B cell (primary cell): ENCODE measurements around the gene GLIS2. TPM values are rescaled to one million over a fixed set of nuclear protein-coding genes. Genes with fewer than 3 reads are reported as not detected.

Experiments used
- ATAC-seq: fragments of 200-7000 bp; cut with Tn5 transposase; one replicate; pipeline ENCODE4 v1.10.0; 2021; ENCODE audit warnings: low read depth, mild to moderate bottlenecking, moderate number of reproducible peaks, moderate library complexity
- CTCF ChIA-PET: fragments of 350-600 bp; sonication (Branson Sonifier 250); formaldehyde crosslinking; loops from one replicate; lab custom pipeline; 2021; ENCODE audit warnings: antibody characterized with exemption, inconsistent platforms; lab: Charles Lee
- POLR2A ChIA-PET: fragments of 350-600 bp; sonication (Branson Sonifier 250); formaldehyde crosslinking; loops from one replicate; lab custom pipeline; 2021; ENCODE audit warnings: antibody characterized with exemption; lab: Charles Lee
- DNase-seq: peaks from one replicate; pipeline ENCODE4 v3.0.0; 2013
- H2AFZ ChIP-seq: 2 replicates; pipeline ENCODE4 v1.6.1; 2012; ENCODE audit warnings: mild to moderate bottlenecking, low read depth, low read length; ENCODE audit not compliant: insufficient read depth, poor library complexity, severe bottlenecking
- H3K27ac ChIP-seq, 2 donors: 1 replicate in 1 of 2; 2 replicates in 1 of 2; pipeline ENCODE4 v1.5.1; 2012 to 2013; ENCODE audit warnings: low read length in 2 of 2, mild to moderate bottlenecking in 2 of 2, moderate library complexity in 1 of 2
- H3K27me3 ChIP-seq, 4 experiments: fragments of 200-600 bp in 1 of 4; sonication (generic) in 1 of 4; replicated peaks in 1 of 4; 1 replicate in 2 of 4; 2 replicates in 2 of 4; pipeline versions ENCODE4 v1.6.1 to v1.7.0; 2013 to 2016; ENCODE audit warnings: low read length in 3 of 4, mild to moderate bottlenecking in 2 of 4, mixed read lengths in 1 of 4, moderate library complexity in 1 of 4; ENCODE audit not compliant: insufficient read depth in 4 of 4, control insufficient read depth in 3 of 4; ENCODE audit errors: control extremely low read depth in 1 of 4
- H3K36me3 ChIP-seq, 2 experiments: replicated peaks in 1 of 2; 1 replicate in 1 of 2; 2 replicates in 1 of 2; pipeline versions ENCODE4 v1.6.1 to v1.7.1; 2013; ENCODE audit warnings: low read length in 1 of 2; ENCODE audit not compliant: insufficient read depth in 2 of 2, control insufficient read depth in 1 of 2; ENCODE audit errors: control extremely low read depth in 1 of 2, extremely low read depth in 1 of 2
- H3K4me1 ChIP-seq, 2 donors: fragments of 200-600 bp in 1 of 2; sonication (generic) in 1 of 2; 1 replicate in 1 of 2; 2 replicates in 1 of 2; pipeline versions ENCODE4 v1.5.1 to v1.6.1; 2013 to 2017; ENCODE audit warnings: low read length in 2 of 2; ENCODE audit not compliant: control insufficient read depth in 2 of 2, insufficient read depth in 2 of 2
- H3K4me2 ChIP-seq: replicated peaks from 2 replicates; pipeline ENCODE3; 2012; ENCODE audit warnings: mild to moderate bottlenecking, low read depth, low read length; ENCODE audit not compliant: poor library complexity, severe bottlenecking
- H3K4me3 ChIP-seq, 5 experiments: fragments of 200-600 bp in 1 of 5; sonication (generic) in 1 of 5; 1 replicate in 3 of 5; 2 replicates in 2 of 5; pipeline versions ENCODE4 v1.5.1 to v1.7.0; 2011 to 2016; ENCODE audit warnings: low read length in 4 of 5, mild to moderate bottlenecking in 4 of 5, low read depth in 2 of 5, control low read depth in 1 of 5, moderate library complexity in 1 of 5; ENCODE audit not compliant: insufficient read depth in 1 of 5; ENCODE audit errors: control extremely low read depth in 1 of 5, extremely low read depth in 1 of 5
- H3K79me2 ChIP-seq: fragments of 200-600 bp; sonication (generic); one replicate; pipeline ENCODE4 v1.6.0; 2016; ENCODE audit warnings: low read length; ENCODE audit not compliant: control insufficient read depth, insufficient read depth
- H3K9ac ChIP-seq: fragments of 200-600 bp; sonication (generic); 2 replicates; pipeline ENCODE4 v1.6.1; 2017; ENCODE audit warnings: mild to moderate bottlenecking, low read length, moderate library complexity
- H3K9me3 ChIP-seq, 3 donors: one replicate each; pipeline versions ENCODE4 v1.6.1 to v1.7.1; 2013; ENCODE audit warnings: low read length in 2 of 3; ENCODE audit not compliant: control insufficient read depth in 2 of 3, insufficient read depth in 1 of 3; ENCODE audit errors: control extremely low read depth in 1 of 3
- H4K20me1 ChIP-seq: 2 replicates; pipeline ENCODE4 v1.6.0; 2012; ENCODE audit warnings: mild to moderate bottlenecking, low read length; ENCODE audit not compliant: insufficient read depth, control insufficient read depth, poor library complexity, severe bottlenecking
- H3K27ac Mint-ChIP-seq: one replicate; pipeline ENCODE4 v1.8.0; 2021; ENCODE audit warnings: mixed read lengths
- H3K27me3 Mint-ChIP-seq: one replicate; pipeline ENCODE4 v1.8.0; 2021; ENCODE audit warnings: mixed read lengths
- H3K4me1 Mint-ChIP-seq: one replicate; pipeline ENCODE4 v1.8.0; 2021; ENCODE audit warnings: mixed read lengths
- H3K4me3 Mint-ChIP-seq: one replicate; pipeline ENCODE4 v1.8.0; 2021; ENCODE audit warnings: mixed read lengths
- H3K9me3 Mint-ChIP-seq: one replicate; pipeline ENCODE4 v1.8.0; 2022; ENCODE audit warnings: mixed read lengths; ENCODE audit not compliant: insufficient read depth
- CTCF ChIP-seq: fragments of 200-600 bp; IDR thresholded peaks from one replicate; pipeline ENCODE4 v1.8.0; 2022; ENCODE audit warnings: antibody characterized with exemption, mild to moderate bottlenecking
- EZH2 ChIP-seq: IDR thresholded peaks from 2 replicates; pipeline ENCODE4 v1.6.1; 2012; ENCODE audit warnings: borderline replicate concordance, low read depth, mild to moderate bottlenecking, moderate library complexity, low read length; ENCODE audit not compliant: insufficient read depth, poor library complexity, severe bottlenecking
- WGBS: methylation state at CpG from one replicate; pipeline ENCODE4 v1.1.5; 2013; ENCODE audit warnings: missing lambda C conversion rate; ENCODE audit not compliant: insufficient coverage; 5-methylcytosine and 5-hydroxymethylcytosine counted together
- intact Hi-C: fragments of 100-400 bp; cut with micrococcal nuclease; formaldehyde crosslinking; loops from one replicate; pipeline ENCODE4 v1.10.0; 2022
- polyA plus RNA-seq: library from polyadenylated mRNA; depleted of rRNA; stranded (reverse); fragments of >200 nt; gene quantifications from 2 replicates; pipeline ENCODE4 v1.2.3, GENCODE V29; 2012
- total RNA-seq, 2 donors: library from RNA; stranded (reverse); fragments of 120-200 nt in 1 of 2; gene quantifications; 1 replicate in 1 of 2; 2 replicates in 1 of 2; pipeline versions ENCODE4 v1.2.3 to v1.2.4, GENCODE V29; 2013 to 2022

GLIS2 gene
- total and polyA plus RNA-seq, 2 donors (not counting 1 experiment from before 2014, with no cell fraction given) = not detected

GRCh38 chr16:4356820-4357219 lies 41.0 kb downstream of the GLIS2 start:
- ChIA-PET CTCF (interaction anchor here (1.0 to 3.1 kb wide), 2 partner anchors 43 to 46 kb away, joined by 3 to 16 read pairs; no protein-coding TSS in a partner anchor), POLR2A (interaction anchor here (0.6 kb wide), 1 partner anchor 23 kb away, joined by 3 read pairs; no protein-coding TSS in a partner anchor)
- Histone ChIP-seq H3K4me3 (no peak overlapping the region), H3K4me1 (no peaks in the 10 kb centered on the region), H3K27ac (no peak overlapping the region), H3K79me2 (no peaks in the 10 kb centered on the region), H3K4me2 (no peak overlapping the region), H4K20me1 (peaks cover 33% of the 10 kb centered on the region), H3K36me3 (peaks cover 1 to 51% of the 10 kb centered on the region in 2 experiments), H3K27me3 (no peaks in the 10 kb centered on the region), H3K9ac (no peak overlapping the region), H2AFZ (no peak overlapping the region), H3K9me3 (peaks cover 0 to 3% (median 0%) of the 10 kb centered on the region in 3 donors)
- H3K27me3 Mint-ChIP-seq = no peaks in the 10 kb centered on the region
- H3K9me3 Mint-ChIP-seq = no peaks in the 10 kb centered on the region
- DNase-seq (no peak), ATAC-seq (no peak)
- WGBS = 93% methylated on average over 6 of the region's 7 CpGs
- H3K4me3 Mint-ChIP-seq = no peak overlapping the region
- peaks cover 2% of the 10 kb centered on the region for H3K4me1 Mint-ChIP-seq
- H3K27ac Mint-ChIP-seq = no peak overlapping the region
- TF ChIP-seq CTCF (no peak), EZH2 (no peak)
- intact Hi-C loops = no loop called here

- CTCF ChIA-PET = interaction anchor here (0.5 to 5.6 kb wide), 5 partner anchors 12 to 1768 kb away, joined by 3 to 112 read pairs (median 7); no protein-coding TSS in a partner anchor
- Histone ChIP-seq H3K4me3 (no peak overlapping the region), H3K27ac (no peak overlapping the region), H3K36me3 (peaks cover 1 to 63% of the 10 kb centered on the region in 2 experiments), H3K4me1 (peaks cover 0 to 11% of the 10 kb centered on the region in 2 donors), H3K79me2 (no peaks in the 10 kb centered on the region), H4K20me1 (peaks cover 40% of the 10 kb centered on the region), H3K4me2 (no peak overlapping the region), H3K9ac (no peak overlapping the region), H3K27me3 (no peaks in the 10 kb centered on the region), H2AFZ (no peak overlapping the region), H3K9me3 (peaks cover 0 to 3% (median 0%) of the 10 kb centered on the region in 3 donors)
- Mint-ChIP-seq H3K4me1 (peaks cover 6% of the 10 kb centered on the region), H3K4me3 (no peak overlapping the region), H3K9me3 (no peaks in the 10 kb centered on the region), H3K27ac (no peak overlapping the region), H3K27me3 (no peaks in the 10 kb centered on the region)
- DNase-seq (no peak), ATAC-seq (no peak)
- no peak for TF ChIP-seq CTCF
- no peak for TF ChIP-seq EZH2
- POLR2A ChIA-PET = no interaction called here
- intact Hi-C loops = no loop called here
- WGBS = 99% methylated on average over 19 of the region's 19 CpGs
Measured at GRCh38 chr16:4358236-4358635, 42.4 kb downstream of the GLIS2 start.
